ENCODE results near the gene SOX2.

SOX2 gene

GRCh38 chr3:181739628-181740027, 27.9 kb downstream of the SOX2 start:
- Histone ChIP-seq H3K36me3 (ENCODE audit: control insufficient read depth, low read length) (no peaks in the 10 kb centered on the region), H3K27me3 (ENCODE audit: control insufficient read depth, low read length) (no peaks in the 10 kb centered on the region), H3K4me1 (ENCODE audit: control insufficient read depth, low read length) (no peaks in the 10 kb centered on the region), H3K27ac (ENCODE audit: low read depth, low read length) (no peak overlapping the region), H3K79me2 (ENCODE audit: control insufficient read depth, low read length) (no peaks in the 10 kb centered on the region), H3K4me2 (ENCODE audit: low read length) (no peak overlapping the region), H3F3A (ENCODE audit: control insufficient read depth, insufficient read depth) (no peaks in the 10 kb centered on the region), H3K4me3 (ENCODE audit: low read length) (no peak overlapping the region), H3K9me2 (replicated peaks; ENCODE audit: control insufficient read depth, low read length) (no peaks in the 10 kb centered on the region), H4K20me1 (ENCODE audit: control insufficient read depth, insufficient read depth, low read depth, low read length) (no peaks in the 10 kb centered on the region), H3K9me3 (ENCODE audit: control insufficient read depth, insufficient read depth, low read length) (no peaks in the 10 kb centered on the region)
- TF ChIP-seq, protein P1, sequence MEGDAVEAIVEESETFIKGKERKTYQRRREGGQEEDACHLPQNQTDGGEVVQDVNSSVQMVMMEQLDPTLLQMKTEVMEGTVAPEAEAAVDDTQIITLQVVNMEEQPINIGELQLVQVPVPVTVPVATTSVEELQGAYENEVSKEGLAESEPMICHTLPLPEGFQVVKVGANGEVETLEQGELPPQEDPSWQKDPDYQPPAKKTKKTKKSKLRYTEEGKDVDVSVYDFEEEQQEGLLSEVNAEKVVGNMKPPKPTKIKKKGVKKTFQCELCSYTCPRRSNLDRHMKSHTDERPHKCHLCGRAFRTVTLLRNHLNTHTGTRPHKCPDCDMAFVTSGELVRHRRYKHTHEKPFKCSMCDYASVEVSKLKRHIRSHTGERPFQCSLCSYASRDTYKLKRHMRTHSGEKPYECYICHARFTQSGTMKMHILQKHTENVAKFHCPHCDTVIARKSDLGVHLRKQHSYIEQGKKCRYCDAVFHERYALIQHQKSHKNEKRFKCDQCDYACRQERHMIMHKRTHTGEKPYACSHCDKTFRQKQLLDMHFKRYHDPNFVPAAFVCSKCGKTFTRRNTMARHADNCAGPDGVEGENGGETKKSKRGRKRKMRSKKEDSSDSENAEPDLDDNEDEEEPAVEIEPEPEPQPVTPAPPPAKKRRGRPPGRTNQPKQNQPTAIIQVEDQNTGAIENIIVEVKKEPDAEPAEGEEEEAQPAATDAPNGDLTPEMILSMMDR (IDR thresholded peaks at IDR 0.05; ENCODE audit: low read depth, low read length, poor library complexity, severe bottlenecking) = no peak
- TF ChIP-seq EZH2phosphoT487 (IDR thresholded peaks at IDR 0.05; ENCODE audit: borderline replicate concordance, low read length) = no peak

GRCh38 chr3:181741417-181741816, 29.7 kb downstream of the SOX2 start:
- no peaks in the 10 kb centered on the region for H3K27me3 ChIP-seq (ENCODE audit: control insufficient read depth, low read length)
- no peaks in the 10 kb centered on the region for H3K36me3 ChIP-seq (ENCODE audit: control insufficient read depth, low read length)
- TF ChIP-seq, protein P1 (IDR thresholded peaks at IDR 0.05; ENCODE audit: low read depth, low read length, poor library complexity, severe bottlenecking) = no peak
- TF ChIP-seq EZH2phosphoT487 (IDR thresholded peaks at IDR 0.05; ENCODE audit: borderline replicate concordance, low read length) = no peak
- H3K27ac ChIP-seq (ENCODE audit: low read depth, low read length) = no peak overlapping the region
- no peaks in the 10 kb centered on the region for H3K4me1 ChIP-seq (ENCODE audit: control insufficient read depth, low read length)
- H3K4me3 ChIP-seq (ENCODE audit: low read length) = no peak overlapping the region
- H4K20me1 ChIP-seq (ENCODE audit: control insufficient read depth, insufficient read depth, low read depth, low read length) = no peaks in the 10 kb centered on the region
- H3K79me2 ChIP-seq (ENCODE audit: control insufficient read depth, low read length) = no peaks in the 10 kb centered on the region
- H3K4me2 ChIP-seq (ENCODE audit: low read length) = no peak overlapping the region
- H3K9me2 ChIP-seq (replicated peaks; ENCODE audit: control insufficient read depth, low read length) = no peaks in the 10 kb centered on the region
- H3F3A ChIP-seq (ENCODE audit: control insufficient read depth, insufficient read depth) = no peaks in the 10 kb centered on the region
- H3K9me3 ChIP-seq (ENCODE audit: control insufficient read depth, insufficient read depth, low read length) = no peaks in the 10 kb centered on the region

GRCh38 chr3:181752202-181752671, 40.5 kb downstream of the SOX2 start:
- Histone ChIP-seq H3K4me3 (ENCODE audit: low read length) (no peak overlapping the region), H3K27me3 (ENCODE audit: control insufficient read depth, low read length) (peaks cover 22% of the 10 kb centered on the region), H4K20me1 (ENCODE audit: control insufficient read depth, insufficient read depth, low read depth, low read length) (no peaks in the 10 kb centered on the region), H3K4me2 (ENCODE audit: low read length) (no peak overlapping the region), H3K9me2 (replicated peaks; ENCODE audit: control insufficient read depth, low read length) (no peaks in the 10 kb centered on the region), H3K36me3 (ENCODE audit: control insufficient read depth, low read length) (no peaks in the 10 kb centered on the region), H3K4me1 (ENCODE audit: control insufficient read depth, low read length) (no peaks in the 10 kb centered on the region), H3F3A (ENCODE audit: control insufficient read depth, insufficient read depth) (no peaks in the 10 kb centered on the region), H3K27ac (ENCODE audit: low read depth, low read length) (no peak overlapping the region), H3K9me3 (ENCODE audit: control insufficient read depth, insufficient read depth, low read length) (no peaks in the 10 kb centered on the region), H3K79me2 (ENCODE audit: control insufficient read depth, low read length) (no peaks in the 10 kb centered on the region)
- TF ChIP-seq, protein P1 (IDR thresholded peaks at IDR 0.05; ENCODE audit: low read depth, low read length, poor library complexity, severe bottlenecking) = no peak
- TF ChIP-seq EZH2phosphoT487 (IDR thresholded peaks at IDR 0.05; ENCODE audit: borderline replicate concordance, low read length) = no peak
